Spleen (tissue), 7 donors: Measurements from ENCODE around the gene OTOG.

ENCODE experiments used
- POLR2A ChIP-seq, 3 donors: fragments of 450-650 bp; IDR thresholded peaks; one replicate each; pipeline ENCODE4 v1.5.1; 2017; ENCODE audit warnings: antibody characterized with exemption in 3 of 3, mild to moderate bottlenecking in 1 of 3
- POLR2AphosphoS5 ChIP-seq, 3 donors: sonication (generic); formaldehyde crosslinking; IDR thresholded peaks; one replicate each; pipeline ENCODE4 v1.5.1; 2017; ENCODE audit warnings: antibody characterized with exemption in 3 of 3
- TF ChIP-seq, protein P1 (sequence below), 11 experiments: fragments of 200-600 bp in 7 of 11; fragments of 450-650 bp in 4 of 11; sonication (generic) in 4 of 11; IDR thresholded peaks in 8 of 11; conservative IDR thresholded peaks in 3 of 11; 1 replicate in 7 of 11; 2 replicates in 4 of 11; pipeline versions ENCODE4 v1.4.0 to v1.8.0; 2016 to 2021; ENCODE audit warnings: antibody characterized with exemption in 11 of 11, inconsistent platforms in 4 of 11, mild to moderate bottlenecking in 1 of 11
- donor health status: DM: no; HTN: no; CAD: no; lungs with moderate emphysema.
- donor health status: DM: no; HTN: no; CAD: no.
- donor health status: DM: no; HTN: no; CAD: no.

DNA sequence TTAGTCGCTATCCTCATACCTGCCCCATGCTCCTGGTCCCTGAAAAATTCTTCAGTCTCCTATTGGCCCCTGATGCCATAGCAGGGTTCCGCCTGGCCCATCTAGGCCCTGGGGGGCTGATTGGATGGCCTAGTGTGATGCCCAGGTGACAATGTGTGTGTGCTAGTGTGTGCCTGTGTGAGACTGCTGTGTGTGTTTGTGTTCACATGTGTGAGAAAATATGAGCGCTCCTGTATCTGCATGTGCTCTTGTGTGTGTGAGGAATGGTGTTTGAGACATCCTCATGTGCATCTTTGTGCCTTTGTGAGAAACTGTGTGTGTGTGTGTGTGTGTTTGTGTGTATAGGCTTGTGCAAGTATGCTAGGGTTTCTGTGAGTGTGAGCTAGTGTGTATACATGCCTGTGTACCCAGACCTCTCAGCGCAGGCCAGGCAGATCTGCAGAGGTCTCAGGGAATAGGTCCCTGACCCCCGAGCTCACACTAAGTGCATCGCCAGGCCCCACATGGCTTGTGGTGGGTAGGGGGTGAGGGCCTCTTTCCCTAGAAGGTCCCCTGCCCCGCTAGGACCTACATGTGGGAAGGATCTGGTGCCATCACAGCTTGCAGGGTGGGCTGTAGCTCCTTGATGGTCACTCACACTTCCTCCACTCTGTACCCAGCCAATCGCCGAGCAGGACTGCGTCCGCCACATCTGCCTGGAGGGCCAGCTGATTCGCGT is 64.6 kb downstream of the OTOG start:
- TF ChIP-seq, protein P1, sequence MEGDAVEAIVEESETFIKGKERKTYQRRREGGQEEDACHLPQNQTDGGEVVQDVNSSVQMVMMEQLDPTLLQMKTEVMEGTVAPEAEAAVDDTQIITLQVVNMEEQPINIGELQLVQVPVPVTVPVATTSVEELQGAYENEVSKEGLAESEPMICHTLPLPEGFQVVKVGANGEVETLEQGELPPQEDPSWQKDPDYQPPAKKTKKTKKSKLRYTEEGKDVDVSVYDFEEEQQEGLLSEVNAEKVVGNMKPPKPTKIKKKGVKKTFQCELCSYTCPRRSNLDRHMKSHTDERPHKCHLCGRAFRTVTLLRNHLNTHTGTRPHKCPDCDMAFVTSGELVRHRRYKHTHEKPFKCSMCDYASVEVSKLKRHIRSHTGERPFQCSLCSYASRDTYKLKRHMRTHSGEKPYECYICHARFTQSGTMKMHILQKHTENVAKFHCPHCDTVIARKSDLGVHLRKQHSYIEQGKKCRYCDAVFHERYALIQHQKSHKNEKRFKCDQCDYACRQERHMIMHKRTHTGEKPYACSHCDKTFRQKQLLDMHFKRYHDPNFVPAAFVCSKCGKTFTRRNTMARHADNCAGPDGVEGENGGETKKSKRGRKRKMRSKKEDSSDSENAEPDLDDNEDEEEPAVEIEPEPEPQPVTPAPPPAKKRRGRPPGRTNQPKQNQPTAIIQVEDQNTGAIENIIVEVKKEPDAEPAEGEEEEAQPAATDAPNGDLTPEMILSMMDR (IDR thresholded peaks at IDR 0.05 in 8 of 11, conservative IDR thresholded peaks at IDR 0.05 in 3 of 11), result no peak
- TF ChIP-seq POLR2A (IDR thresholded peaks at IDR 0.05) (no peak), POLR2AphosphoS5 (IDR thresholded peaks at IDR 0.05) (no peak)
